H7 (cell line): ENCODE data around the gene LYPD3. TPM values are rescaled to one million over a fixed set of nuclear protein-coding genes. Genes with fewer than 3 reads are reported as not detected.

Source experiments
- DNase-seq: peaks from one replicate; pipeline ENCODE4 v3.0.0; 2012
- H3K27me3 ChIP-seq: 2 replicates; pipeline ENCODE4 v1.6.0; 2011; ENCODE audit warnings: mild to moderate bottlenecking, low read length; ENCODE audit not compliant: control insufficient read depth, insufficient read depth
- H3K36me3 ChIP-seq: replicated peaks from 2 replicates; pipeline ENCODE4 v1.5.1; 2011; ENCODE audit warnings: low read length; ENCODE audit not compliant: control insufficient read depth, insufficient read depth
- H3K4me3 ChIP-seq: 2 replicates; pipeline ENCODE4 v1.5.1; 2011; ENCODE audit warnings: low read depth, mild to moderate bottlenecking, control low read depth, low read length, moderate library complexity; ENCODE audit not compliant: insufficient read depth
- total RNA-seq: library from RNA; depleted of rRNA; stranded (reverse); fragments of >200 nt; shearing (Covaris generic); gene quantifications from 2 replicates; pipeline ENCODE4 v1.2.3, GENCODE V29; 2014

LYPD3 gene
- total RNA-seq, 1 experiment from 2014 or later = not detected

- no peak for DNase-seq
- H3K36me3 ChIP-seq = no peaks in the 10 kb centered on the region
- peaks cover 21% of the 10 kb centered on the region for H3K27me3 ChIP-seq
- no peak overlapping the region for H3K4me3 ChIP-seq
Observed at GRCh38 chr19:43498233-43498842, 32.9 kb upstream of the LYPD3 start.

- H3K4me3 ChIP-seq = no peak overlapping the region
- peaks cover 7% of the 10 kb centered on the region for H3K27me3 ChIP-seq
- no peaks in the 10 kb centered on the region for H3K36me3 ChIP-seq
- DNase-seq = no peak
Observed at GRCh38 chr19:43496960-43497359, 31.6 kb upstream of the LYPD3 start.

- Histone ChIP-seq H3K27me3 (no peaks in the 10 kb centered on the region; the same call in 1 of the 2 replicates), H3K36me3 (no peaks in the 10 kb centered on the region), H3K4me3 (no peak overlapping the region)
- no peak for DNase-seq
Observed at GRCh38 chr19:43495082-43495481, 29.7 kb upstream of the LYPD3 start.

- Histone ChIP-seq H3K27me3 (no peaks in the 10 kb centered on the region; the same call in 1 of the 2 replicates), H3K4me3 (no peak overlapping the region), H3K36me3 (no peaks in the 10 kb centered on the region)
- no peak for DNase-seq
Observed at GRCh38 chr19:43490759-43491158, 25.4 kb upstream of the LYPD3 start.

- DNase-seq = no peak
- Histone ChIP-seq H3K4me3 (no peak overlapping the region), H3K36me3 (no peaks in the 10 kb centered on the region), H3K27me3 (no peaks in the 10 kb centered on the region)
Observed at GRCh38 chr19:43489979-43490599, 24.7 kb upstream of the LYPD3 start.

GRCh38 chr19:43489310-43489709 lies 23.9 kb upstream of the LYPD3 start:
- Histone ChIP-seq H3K4me3 (no peak overlapping the region), H3K27me3 (no peaks in the 10 kb centered on the region), H3K36me3 (no peaks in the 10 kb centered on the region)
- DNase-seq = no peak

GRCh38 chr19:43488179-43488578 lies 22.8 kb upstream of the LYPD3 start:
- no peaks in the 10 kb centered on the region for H3K36me3 ChIP-seq
- DNase-seq = no peak
- H3K4me3 ChIP-seq = no peak overlapping the region
- H3K27me3 ChIP-seq = no peaks in the 10 kb centered on the region

GRCh38 chr19:43486412-43486811 lies 21.0 kb upstream of the LYPD3 start:
- Histone ChIP-seq H3K27me3 (no peaks in the 10 kb centered on the region), H3K4me3 (no peak overlapping the region), H3K36me3 (no peaks in the 10 kb centered on the region)
- DNase-seq = no peak

- Histone ChIP-seq H3K36me3 (no peaks in the 10 kb centered on the region), H3K27me3 (no peaks in the 10 kb centered on the region), H3K4me3 (no peak overlapping the region)
- no peak for DNase-seq
Observed at GRCh38 chr19:43485951-43486350, 20.5 kb upstream of the LYPD3 start.

GRCh38 chr19:43483281-43483680 lies 17.9 kb upstream of the LYPD3 start:
- no peaks in the 10 kb centered on the region for H3K36me3 ChIP-seq
- no peak for DNase-seq
- no peaks in the 10 kb centered on the region for H3K27me3 ChIP-seq
- no peak overlapping the region for H3K4me3 ChIP-seq

GRCh38 chr19:43482193-43482592 lies 16.8 kb upstream of the LYPD3 start:
- Histone ChIP-seq H3K36me3 (no peaks in the 10 kb centered on the region), H3K4me3 (no peak overlapping the region), H3K27me3 (no peaks in the 10 kb centered on the region)
- DNase-seq = no peak

GRCh38 chr19:43481701-43482100 lies 16.3 kb upstream of the LYPD3 start:
- Histone ChIP-seq H3K36me3 (no peaks in the 10 kb centered on the region), H3K27me3 (no peaks in the 10 kb centered on the region), H3K4me3 (no peak overlapping the region)
- no peak for DNase-seq

- DNase-seq = no peak
- Histone ChIP-seq H3K36me3 (no peaks in the 10 kb centered on the region), H3K27me3 (no peaks in the 10 kb centered on the region)
Observed at GRCh38 chr19:43480574-43480973, 15.2 kb upstream of the LYPD3 start.

GRCh38 chr19:43479961-43480561 lies 14.7 kb upstream of the LYPD3 start:
- DNase-seq = no peak
- Histone ChIP-seq H3K4me3 (no peak overlapping the region), H3K27me3 (no peaks in the 10 kb centered on the region; the same call in 1 of the 2 replicates), H3K36me3 (no peaks in the 10 kb centered on the region)

More at GRCh38 chr19:43480574-43480973, 15.2 kb upstream of the LYPD3 start:
- no peak overlapping the region for H3K4me3 ChIP-seq

- DNase-seq = no peak
- peaks cover 2% of the 10 kb centered on the region; the same call in 1 of the 2 replicates for H3K27me3 ChIP-seq
- H3K36me3 ChIP-seq = no peaks in the 10 kb centered on the region
- no peak overlapping the region for H3K4me3 ChIP-seq
Observed at GRCh38 chr19:43479226-43479625, 13.8 kb upstream of the LYPD3 start.
